GM19468 (cell line): Measurements from ENCODE around the gene ADAMTSL1.

ENCODE experiments used
- ATAC-seq: cut with Tn5 transposase; IDR thresholded peaks from one replicate; pipeline ENCODE4 v1.9.1; 2021; ENCODE audit warnings: mild to moderate bottlenecking, moderate library complexity, moderate number of reproducible peaks; ENCODE audit not compliant: unreplicated experiment; ENCODE audit errors: extremely low read depth

Gene ADAMTSL1

DNA sequence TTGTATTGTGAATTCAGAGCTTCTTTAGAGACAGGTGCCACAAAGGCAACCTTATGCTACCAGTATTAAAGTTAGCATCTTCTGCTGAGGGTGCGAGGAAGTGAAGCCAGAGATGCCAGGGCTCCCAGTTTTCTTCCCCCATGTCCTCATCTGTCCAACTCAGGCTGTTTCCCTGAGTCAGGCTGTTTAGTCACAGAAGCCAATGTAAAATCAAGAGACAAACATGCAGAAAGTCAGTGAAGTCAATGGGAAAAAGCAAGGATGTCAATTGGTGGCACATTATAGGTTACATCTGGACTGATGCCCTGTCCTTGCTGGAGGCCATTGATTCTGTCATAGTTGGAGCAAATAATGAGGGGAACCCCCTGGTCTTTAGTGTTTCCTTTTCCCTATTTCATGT, 390.6 kb downstream of the ADAMTSL1 start:
- no peak for ATAC-seq

GRCh38 chr9:18865542-18865941, 391.6 kb downstream of the ADAMTSL1 start:
- no peak for ATAC-seq

DNA sequence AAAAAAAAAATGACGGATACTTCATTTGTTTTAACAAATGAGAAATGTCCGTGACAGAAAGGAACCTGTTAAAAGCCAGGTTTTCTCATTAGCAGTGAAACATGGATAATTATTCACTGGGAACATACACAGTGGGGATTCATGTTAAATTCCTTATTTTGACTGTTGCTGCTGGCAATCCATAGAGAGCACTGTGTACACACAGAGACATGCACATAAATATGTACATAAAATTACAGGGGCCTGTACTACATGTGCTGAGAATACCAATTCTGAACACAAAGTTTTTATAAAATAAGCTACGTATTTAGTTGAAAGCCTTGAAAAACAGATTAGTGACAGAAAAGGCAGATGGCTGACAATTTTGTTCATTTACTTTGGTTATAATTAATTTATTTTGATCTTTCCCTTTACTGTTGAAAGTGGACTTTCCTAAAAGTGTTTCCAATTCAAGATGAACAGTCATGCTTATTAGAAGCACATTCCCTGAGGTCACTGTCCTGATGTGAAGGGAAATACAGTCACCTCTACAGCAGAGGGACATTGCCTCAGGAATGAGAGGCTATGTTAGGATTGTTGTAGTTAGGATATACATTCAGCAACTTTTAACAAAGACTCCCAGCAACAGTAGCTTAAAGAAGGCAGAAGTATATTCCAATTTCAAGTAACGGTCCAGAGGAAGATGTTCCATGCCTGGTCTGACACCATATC, 392.3 kb downstream of the ADAMTSL1 start:
- no peak for ATAC-seq

DNA sequence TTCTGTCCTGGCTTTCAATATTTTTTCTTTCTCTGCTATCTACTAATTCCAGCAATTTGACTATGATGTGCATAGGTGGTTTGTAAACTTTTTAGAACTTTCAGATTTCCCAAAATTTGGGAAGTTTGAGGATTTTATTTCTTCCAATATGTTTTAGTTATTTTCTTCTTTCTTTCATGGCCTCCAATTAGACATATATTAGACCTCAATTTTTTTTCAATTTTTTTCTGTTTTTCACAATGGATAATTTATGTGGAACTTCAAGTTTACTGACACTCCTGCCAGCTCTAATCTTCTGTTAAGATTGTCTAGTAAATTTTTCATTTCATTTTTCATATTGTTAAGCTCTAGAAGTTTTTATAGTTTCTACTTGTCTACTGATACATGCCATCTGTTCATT, 395.8 kb downstream of the ADAMTSL1 start:
- no peak for ATAC-seq

GRCh38 chr9:18874069-18874468, 400.1 kb downstream of the ADAMTSL1 start:
- ATAC-seq, result no peak

DNA sequence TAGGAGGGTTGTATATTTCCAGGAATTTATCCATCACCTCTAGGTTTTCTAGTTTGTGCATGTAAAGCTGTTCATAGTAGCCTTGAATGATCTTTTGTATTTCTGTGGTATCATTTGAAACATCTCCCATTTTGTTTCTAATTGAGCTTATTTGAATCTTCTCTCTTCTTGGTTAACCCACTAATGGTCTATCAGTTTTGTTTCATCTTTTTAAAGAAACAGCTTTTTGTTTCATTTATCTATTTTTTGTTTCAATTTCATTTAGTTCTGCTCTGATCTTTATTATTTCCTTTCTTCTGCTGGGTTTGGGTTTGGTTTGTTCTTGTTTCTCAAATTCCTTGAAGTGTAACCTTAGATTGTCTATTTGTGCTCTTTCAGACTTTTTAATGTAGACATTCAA, 401.0 kb downstream of the ADAMTSL1 start:
- ATAC-seq, result peak; percentile 44

- ATAC-seq, result no peak
Observed at GRCh38 chr9:18877984-18878383, 404.0 kb downstream of the ADAMTSL1 start.

DNA sequence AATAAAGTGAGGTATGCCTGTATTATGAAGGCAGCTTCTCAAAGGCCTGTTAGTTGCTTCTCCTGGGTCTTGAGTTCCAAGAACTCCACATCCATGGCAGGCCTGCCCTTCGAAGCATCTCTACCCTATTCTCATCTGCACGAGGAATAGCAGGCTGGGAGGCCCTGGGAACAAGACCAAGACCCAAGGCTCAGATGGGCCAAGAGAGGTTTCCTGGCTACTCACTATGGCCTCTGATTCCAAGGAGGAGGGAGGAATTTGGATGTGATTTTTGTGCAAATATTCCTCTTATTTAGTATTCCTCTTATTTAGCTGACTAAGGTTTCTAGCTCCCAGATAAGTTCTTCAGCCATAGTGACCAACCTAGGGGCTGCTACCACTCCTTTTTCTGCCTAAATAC, 407.8 kb downstream of the ADAMTSL1 start:
- no peak for ATAC-seq

GRCh38 chr9:18887546-18887945, 413.6 kb downstream of the ADAMTSL1 start:
- no peak for ATAC-seq

- ATAC-seq, result no peak
Observed at GRCh38 chr9:18888290-18888689, 414.3 kb downstream of the ADAMTSL1 start.

DNA sequence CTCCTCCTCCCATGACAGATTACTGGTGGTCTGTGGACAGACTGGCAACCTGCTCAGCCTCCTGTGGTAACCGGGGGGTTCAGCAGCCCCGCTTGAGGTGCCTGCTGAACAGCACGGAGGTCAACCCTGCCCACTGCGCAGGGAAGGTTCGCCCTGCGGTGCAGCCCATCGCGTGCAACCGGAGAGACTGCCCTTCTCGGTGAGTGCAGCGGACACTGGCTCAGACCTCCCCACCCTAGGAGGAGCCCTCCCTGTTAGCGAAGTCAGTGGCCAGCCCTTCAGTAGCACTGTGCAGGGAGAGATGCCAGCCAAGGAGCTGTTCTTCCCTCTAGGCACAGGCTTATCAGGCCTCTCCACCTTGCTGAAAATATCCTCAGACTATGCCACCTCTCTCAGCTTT, 415.6 kb downstream of the ADAMTSL1 start:
- ATAC-seq, result no peak

GRCh38 chr9:18890372-18890771, 416.4 kb downstream of the ADAMTSL1 start:
- peak; percentile 28 for ATAC-seq

DNA sequence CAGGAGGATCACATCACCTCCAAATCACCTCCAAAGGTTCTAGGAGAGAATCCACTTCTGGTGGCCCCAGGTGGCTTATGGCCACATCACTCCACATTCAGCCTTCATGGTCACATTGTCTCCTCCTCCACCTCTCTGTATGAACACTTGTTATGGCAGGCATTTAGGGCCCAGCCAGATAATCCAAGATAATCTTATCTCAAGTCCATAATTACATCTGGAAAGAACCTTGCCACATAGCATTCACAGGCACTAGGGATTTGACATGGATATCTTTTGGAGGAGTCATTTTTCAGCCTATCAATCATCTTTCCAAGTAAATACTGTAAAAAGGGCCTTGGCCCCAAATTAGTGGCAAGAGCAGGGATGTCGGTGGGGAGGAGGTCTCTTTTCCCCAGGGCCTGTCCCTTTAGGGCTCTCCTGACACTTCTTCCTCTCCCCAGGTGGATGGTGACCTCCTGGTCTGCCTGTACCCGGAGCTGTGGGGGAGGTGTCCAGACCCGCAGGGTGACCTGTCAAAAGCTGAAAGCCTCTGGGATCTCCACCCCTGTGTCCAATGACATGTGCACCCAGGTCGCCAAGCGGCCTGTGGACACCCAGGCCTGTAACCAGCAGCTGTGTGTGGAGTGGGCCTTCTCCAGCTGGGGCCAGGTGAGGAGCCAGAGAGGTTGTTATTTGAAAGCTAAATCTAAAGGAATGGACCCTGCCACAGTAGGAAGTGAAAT, 418.2 kb downstream of the ADAMTSL1 start:
- no peak for ATAC-seq

GRCh38 chr9:18893046-18893445, 419.1 kb downstream of the ADAMTSL1 start:
- ATAC-seq, result no peak

DNA sequence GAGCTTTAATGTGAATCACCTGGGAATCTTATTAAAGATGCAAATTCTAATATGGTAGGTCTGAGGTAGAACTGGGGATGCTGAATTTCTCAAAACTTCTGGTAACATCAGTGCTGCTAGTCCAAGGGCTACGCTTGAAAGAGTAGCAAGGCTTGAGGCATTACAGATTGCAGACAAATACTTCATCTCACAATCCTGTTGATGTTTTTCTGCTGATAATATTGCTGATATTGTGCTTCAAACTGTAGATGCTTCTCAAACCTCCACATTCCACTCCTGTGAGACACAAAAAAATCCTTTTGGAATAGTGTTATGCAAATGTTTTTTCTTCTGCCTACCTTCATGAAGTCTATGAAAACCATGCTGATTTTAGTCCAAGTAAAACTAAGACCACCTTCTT, 419.5 kb downstream of the ADAMTSL1 start:
- no peak for ATAC-seq

DNA sequence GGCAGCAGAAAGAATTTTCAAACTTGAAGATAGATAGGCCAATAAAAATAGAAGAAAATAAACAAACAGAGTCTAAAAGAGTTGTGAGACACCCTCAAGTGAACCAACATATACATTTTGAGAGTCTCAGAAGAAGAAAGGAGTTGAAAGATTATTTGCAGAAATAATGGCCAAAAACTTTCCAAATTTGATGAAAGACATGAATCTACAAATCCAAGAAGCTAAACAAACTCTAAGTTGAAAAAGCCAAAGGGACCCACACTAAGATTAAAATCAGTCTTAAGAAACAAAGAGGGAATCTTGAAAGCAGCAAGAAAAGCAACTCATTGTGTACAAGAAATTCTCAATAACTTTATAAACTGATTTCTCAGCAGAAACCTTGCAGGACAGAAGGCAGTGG, 422.1 kb downstream of the ADAMTSL1 start:
- ATAC-seq, result no peak

DNA sequence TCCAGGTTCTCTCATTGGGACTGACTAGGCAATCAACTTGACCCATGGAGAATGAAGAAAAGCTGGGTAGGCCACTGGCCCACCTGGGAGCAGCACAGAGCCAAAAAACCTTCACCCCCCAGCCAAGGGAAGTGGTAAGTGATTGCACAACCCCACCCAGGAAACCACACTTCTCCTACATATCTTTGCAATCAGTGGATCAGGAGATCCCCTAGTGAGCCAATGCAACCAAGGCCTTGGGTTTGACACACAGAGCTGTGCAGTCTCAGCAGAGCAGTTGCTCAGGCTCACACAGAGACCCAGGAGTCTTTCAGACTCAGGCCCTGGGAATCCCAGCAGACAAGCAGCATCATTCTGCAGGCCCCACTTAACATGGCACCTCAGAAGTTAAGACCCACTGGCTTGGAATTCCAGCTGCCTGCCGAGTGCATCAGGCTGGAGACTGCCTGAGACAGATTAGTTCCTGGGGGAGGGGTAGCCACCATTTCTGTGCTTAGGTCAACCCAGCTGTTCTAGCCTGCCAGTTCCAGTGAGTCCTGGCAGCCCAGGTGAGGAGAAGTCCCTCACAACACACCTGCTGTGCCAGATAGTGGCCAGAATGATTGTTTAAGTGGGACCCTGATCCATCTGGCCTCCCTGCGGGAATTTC, 422.7 kb downstream of the ADAMTSL1 start:
- ATAC-seq, result no peak

DNA sequence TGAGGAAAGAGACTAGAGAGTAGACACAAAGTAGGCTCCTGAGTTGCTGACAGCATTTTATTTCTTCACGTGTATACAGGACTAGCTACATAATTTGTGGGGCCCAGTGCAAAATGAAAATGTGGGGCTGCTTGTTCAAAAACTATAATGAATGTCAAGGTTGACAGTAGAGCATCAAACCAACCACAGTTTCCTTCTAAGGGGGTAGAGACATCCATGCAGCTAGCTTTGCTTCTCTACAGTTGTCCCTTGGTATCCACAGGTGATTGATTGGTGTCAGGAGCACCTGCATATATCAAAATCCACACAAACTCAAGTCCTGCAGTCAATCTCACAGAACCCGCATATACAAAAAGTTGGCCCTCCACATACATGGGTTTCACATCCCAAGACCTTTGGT, 429.5 kb downstream of the ADAMTSL1 start:
- no peak for ATAC-seq

- ATAC-seq, result no peak
Observed at GRCh38 chr9:18905028-18905882, 431.3 kb downstream of the ADAMTSL1 start.

DNA sequence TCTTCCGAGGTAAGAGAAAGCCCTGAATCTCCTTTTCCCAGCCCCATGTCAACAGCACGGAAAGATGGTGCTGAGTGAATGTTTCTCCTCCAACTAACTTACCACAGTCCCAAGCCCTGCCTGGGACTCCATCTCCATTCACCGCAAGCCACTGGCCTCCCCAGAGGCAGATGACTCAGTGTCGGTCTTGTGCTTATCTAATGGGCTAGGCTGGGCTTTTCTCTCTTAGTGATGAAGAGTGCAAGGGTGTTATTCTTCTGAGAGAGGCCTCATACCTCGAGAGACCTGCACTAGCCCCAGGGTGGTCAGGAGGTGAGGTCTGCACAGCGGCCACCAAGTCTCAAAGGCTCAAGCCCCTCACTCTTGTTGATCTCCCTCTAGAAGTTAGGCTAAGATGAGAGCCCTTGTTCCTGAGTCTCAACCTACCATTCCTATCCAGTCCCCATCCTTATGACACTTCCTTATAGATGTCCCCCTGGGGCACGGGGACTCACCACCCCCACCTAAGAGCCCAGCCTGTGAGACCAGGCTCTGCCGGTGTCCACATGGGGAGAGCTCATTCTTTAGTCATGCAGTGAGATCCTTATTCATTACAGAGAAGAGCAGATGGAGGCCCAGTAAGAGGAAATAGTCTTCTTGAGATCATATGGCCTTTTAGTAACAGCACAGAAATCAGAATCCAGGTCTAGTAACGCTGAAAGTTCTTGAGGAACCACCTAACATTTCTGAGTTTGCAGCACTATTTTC, 432.1 kb downstream of the ADAMTSL1 start:
- no peak for ATAC-seq
